Activated naive CD4-positive, alpha-beta T cell treated with anti-CD3 and anti-CD28 coated beads, Interleukin-2, amount 10 ng/mL, durations not matched to agents 7 days and 5 days (primary cell): Measurements from ENCODE around the gene SLC46A1.

Source experiments
- CTCF ChIA-PET: fragments of 350-600 bp; sonication (Branson Sonifier 250); formaldehyde crosslinking; loops from one replicate; lab custom pipeline; 2021; ENCODE audit warnings: antibody characterized with exemption; lab: Charles Lee
- DNase-seq: peaks from one replicate; pipeline ENCODE4 v3.0.0-alpha.2; 2020
- H3K27ac Mint-ChIP-seq: one replicate; pipeline ENCODE4 v1.8.0; 2021; ENCODE audit warnings: mild to moderate bottlenecking, moderate library complexity, mixed read lengths
- H3K27me3 Mint-ChIP-seq: one replicate; pipeline ENCODE4 v1.8.0; 2021; ENCODE audit warnings: mild to moderate bottlenecking, mixed read lengths
- H3K36me3 Mint-ChIP-seq: one replicate; pipeline ENCODE4 v1.8.0; 2021; ENCODE audit warnings: mixed read lengths
- H3K4me1 Mint-ChIP-seq: one replicate; pipeline ENCODE4 v1.8.0; 2021; ENCODE audit warnings: mixed read lengths
- H3K4me3 Mint-ChIP-seq: one replicate; pipeline ENCODE4 v1.8.0; 2021; ENCODE audit warnings: mild to moderate bottlenecking, moderate library complexity, mixed read lengths
- H3K9me3 Mint-ChIP-seq: one replicate; pipeline ENCODE4 v1.8.0; 2021; ENCODE audit warnings: mixed read lengths

SLC46A1 gene

DNA sequence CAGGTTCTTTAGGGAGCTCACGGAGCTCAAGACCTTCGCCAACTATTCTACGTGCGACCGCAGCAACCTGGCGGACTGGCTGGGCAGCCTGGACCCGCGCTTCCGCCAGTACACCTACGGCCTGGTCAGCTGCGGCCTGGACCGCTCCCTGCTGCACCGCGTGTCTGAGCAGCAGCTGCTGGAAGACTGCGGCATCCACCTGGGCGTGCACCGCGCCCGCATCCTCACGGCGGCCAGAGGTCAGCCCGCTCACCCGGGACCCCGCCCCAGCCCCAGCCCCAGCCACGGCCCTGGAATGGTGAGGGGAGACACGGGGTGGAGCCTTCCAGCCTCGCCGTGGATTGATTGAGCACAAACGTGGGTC, 21.0 kb downstream of the SLC46A1 start:
- Mint-ChIP-seq H3K4me3 (peak overlapping the region; percentile 79), H3K27me3 (peaks cover 29% of the 10 kb centered on the region), H3K9me3 (no peaks in the 10 kb centered on the region), H3K4me1 (peaks cover 27% of the 10 kb centered on the region), H3K36me3 (peaks cover 13% of the 10 kb centered on the region), H3K27ac (peak overlapping the region; percentile 77)
- CTCF ChIA-PET: interaction anchor here (0.6 to 1.1 kb wide), 2 partner anchors 31 to 136 kb away, joined by 3 to 4 read pairs; no protein-coding TSS in a partner anchor
- peak; percentile 38 for DNase-seq

DNA sequence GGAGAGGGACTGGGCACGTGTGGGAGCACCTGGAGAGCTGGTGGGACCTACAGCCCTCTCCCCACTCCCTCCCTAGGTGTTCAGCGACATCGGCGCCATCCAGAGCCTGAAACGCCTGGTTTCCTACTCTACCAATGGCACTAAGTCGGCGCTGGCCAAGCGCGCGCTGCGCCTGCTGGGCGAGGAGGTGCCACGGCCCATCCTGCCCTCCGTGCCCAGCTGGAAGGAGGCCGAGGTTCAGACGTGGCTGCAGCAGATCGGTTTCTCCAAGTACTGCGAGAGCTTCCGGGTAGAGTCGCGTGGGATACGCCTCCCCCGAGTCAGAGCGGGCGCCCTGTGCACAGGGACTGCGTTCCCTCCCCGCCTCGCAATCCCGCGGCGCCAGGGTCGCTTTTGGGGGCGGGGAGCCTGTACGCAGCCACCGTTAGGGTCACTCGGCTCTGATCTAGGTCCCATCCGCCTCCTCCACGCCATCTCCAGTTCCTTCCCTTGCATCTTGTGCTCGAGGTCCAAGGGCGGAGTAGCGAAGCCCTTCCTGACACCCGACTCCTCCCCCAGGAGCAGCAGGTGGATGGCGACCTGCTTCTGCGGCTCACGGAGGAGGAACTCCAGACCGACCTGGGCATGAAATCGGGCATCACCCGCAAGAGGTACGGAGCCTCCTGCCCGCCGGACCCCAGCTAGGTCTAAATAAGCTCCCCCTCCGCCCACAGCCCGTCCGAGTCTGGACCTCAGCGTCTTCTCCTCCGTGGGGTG, 21.6 kb downstream of the SLC46A1 start:
- no peaks in the 10 kb centered on the region for H3K9me3 Mint-ChIP-seq
- CTCF ChIA-PET: interaction anchor here (0.6 to 1.1 kb wide), 2 partner anchors 32 to 137 kb away, joined by 3 to 4 read pairs; no protein-coding TSS in a partner anchor
- DNase-seq: peak; percentile 86
- H3K27ac Mint-ChIP-seq: peak overlapping the region; percentile 77
- peaks cover 29% of the 10 kb centered on the region for H3K27me3 Mint-ChIP-seq
- H3K4me1 Mint-ChIP-seq: peaks cover 27% of the 10 kb centered on the region
- peaks cover 11% of the 10 kb centered on the region for H3K36me3 Mint-ChIP-seq
- peak overlapping the region; percentile 79 for H3K4me3 Mint-ChIP-seq

GRCh38 chr17:28381141-28381825, 24.7 kb downstream of the SLC46A1 start:
- Mint-ChIP-seq H3K27ac (no peak overlapping the region), H3K4me3 (no peak overlapping the region), H3K4me1 (peaks cover 27% of the 10 kb centered on the region), H3K36me3 (no peaks in the 10 kb centered on the region), H3K27me3 (peaks cover 29% of the 10 kb centered on the region), H3K9me3 (no peaks in the 10 kb centered on the region)
- DNase-seq: peak; percentile 51
- CTCF ChIA-PET: interaction anchor here (0.7 to 4.5 kb wide), 4 partner anchors 26 to 41 kb away, joined by 3 to 22 read pairs (median 3); no protein-coding TSS in a partner anchor

- Mint-ChIP-seq H3K4me3 (no peak overlapping the region), H3K4me1 (peaks cover 17% of the 10 kb centered on the region), H3K36me3 (no peaks in the 10 kb centered on the region), H3K9me3 (no peaks in the 10 kb centered on the region), H3K27me3 (peaks cover 29% of the 10 kb centered on the region), H3K27ac (no peak overlapping the region)
- CTCF ChIA-PET: interaction anchor here (0.9 to 4.5 kb wide), 2 partner anchors 37 to 43 kb away, joined by 3 to 22 read pairs; no protein-coding TSS in a partner anchor
- DNase-seq: no peak
Observed at GRCh38 chr17:28379814-28380801, 25.9 kb downstream of the SLC46A1 start.

GRCh38 chr17:28372945-28373274, 33.1 kb downstream of the SLC46A1 start:
- H3K4me3 Mint-ChIP-seq: peak overlapping the region; percentile 68
- DNase-seq: no peak
- no peaks in the 10 kb centered on the region for H3K9me3 Mint-ChIP-seq
- H3K36me3 Mint-ChIP-seq: no peaks in the 10 kb centered on the region
- no peak overlapping the region for H3K27ac Mint-ChIP-seq
- CTCF ChIA-PET: no interaction called here
- H3K4me1 Mint-ChIP-seq: peaks cover 29% of the 10 kb centered on the region
- H3K27me3 Mint-ChIP-seq: peaks cover 5% of the 10 kb centered on the region

- Mint-ChIP-seq H3K27ac (no peak overlapping the region), H3K36me3 (no peaks in the 10 kb centered on the region), H3K4me1 (peaks cover 29% of the 10 kb centered on the region), H3K27me3 (peaks cover 5% of the 10 kb centered on the region), H3K9me3 (no peaks in the 10 kb centered on the region), H3K4me3 (peak overlapping the region; percentile 68)
- CTCF ChIA-PET: no interaction called here
- peak; percentile 46 for DNase-seq
Observed at GRCh38 chr17:28372203-28372944, 33.6 kb downstream of the SLC46A1 start.

GRCh38 chr17:28371245-28372202, 34.5 kb downstream of the SLC46A1 start, which contains the start of gene SARM1:
SARM1 (plus strand) TSS chr17:28371694; CDS start chr17:28372033, 339 bp downstream.
- H3K27ac Mint-ChIP-seq: peak within 1 kb of the TSS; percentile 81
- peaks cover 5% of the 10 kb centered on the region for H3K27me3 Mint-ChIP-seq
- H3K9me3 Mint-ChIP-seq: no peaks in the 10 kb centered on the region
- peak; percentile 90 for DNase-seq
- CTCF ChIA-PET: no interaction called here
- H3K36me3 Mint-ChIP-seq: no peaks in the 10 kb centered on the region
- peak within 1 kb of the TSS; percentile 87 for H3K4me3 Mint-ChIP-seq
- peaks cover 29% of the 10 kb centered on the region for H3K4me1 Mint-ChIP-seq

DNA sequence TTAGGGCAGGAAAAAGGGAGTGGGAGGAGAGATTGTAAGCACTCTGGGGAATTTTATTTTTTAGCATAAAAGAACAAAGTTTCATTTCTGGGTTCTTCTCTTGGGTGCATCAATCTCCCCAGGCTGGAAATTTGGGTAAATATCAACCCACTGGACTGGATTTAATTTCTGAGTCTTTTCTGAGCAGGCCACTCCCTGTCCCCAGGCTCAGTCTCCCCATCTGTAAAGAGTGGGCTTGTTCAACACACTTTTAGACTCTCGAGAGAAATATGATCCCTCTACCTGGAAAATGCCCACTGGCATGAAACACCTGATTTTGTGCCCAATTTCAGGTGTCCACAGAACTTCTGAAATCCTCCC, 35.3 kb downstream of the SLC46A1 start:
- peaks cover 5% of the 10 kb centered on the region for H3K27me3 Mint-ChIP-seq
- DNase-seq: no peak
- no peaks in the 10 kb centered on the region for H3K36me3 Mint-ChIP-seq
- H3K4me1 Mint-ChIP-seq: peaks cover 29% of the 10 kb centered on the region
- peak overlapping the region; percentile 87 for H3K4me3 Mint-ChIP-seq
- H3K9me3 Mint-ChIP-seq: no peaks in the 10 kb centered on the region
- H3K27ac Mint-ChIP-seq: no peak overlapping the region
- CTCF ChIA-PET: no interaction called here

GRCh38 chr17:28370035-28370743, 35.8 kb downstream of the SLC46A1 start, which contains the start of gene VTN:
VTN (minus strand) TSS chr17:28370307; CDS start chr17:28370203, 104 bp downstream.
- Mint-ChIP-seq H3K27ac (peak within 1 kb of the TSS; percentile 81), H3K4me1 (peaks cover 29% of the 10 kb centered on the region), H3K27me3 (peaks cover 5% of the 10 kb centered on the region), H3K4me3 (peak within 1 kb of the TSS; percentile 87), H3K9me3 (no peaks in the 10 kb centered on the region), H3K36me3 (no peaks in the 10 kb centered on the region)
- no peak for DNase-seq
- CTCF ChIA-PET: no interaction called here

DNA sequence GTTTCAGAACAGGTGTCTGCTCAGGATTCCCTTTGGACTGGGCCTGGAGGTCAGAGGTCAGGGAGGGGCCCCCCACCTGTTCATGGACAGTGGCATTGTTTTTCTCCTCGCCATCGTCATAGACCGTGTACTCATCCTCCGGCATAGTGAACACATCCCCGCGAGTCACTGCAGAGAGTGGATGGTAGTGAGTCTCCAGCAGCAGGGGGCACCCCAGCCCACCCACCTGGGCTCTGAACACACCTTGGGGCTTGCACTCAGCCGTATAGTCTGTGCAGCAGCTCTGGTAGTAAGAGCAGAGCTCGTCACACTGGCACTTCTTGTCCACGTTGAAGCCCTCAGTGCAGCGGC, 36.4 kb downstream of the SLC46A1 start:
- H3K27ac Mint-ChIP-seq: no peak overlapping the region
- no peaks in the 10 kb centered on the region for H3K9me3 Mint-ChIP-seq
- H3K4me1 Mint-ChIP-seq: peaks cover 29% of the 10 kb centered on the region
- CTCF ChIA-PET: no interaction called here
- peaks cover 5% of the 10 kb centered on the region for H3K27me3 Mint-ChIP-seq
- H3K4me3 Mint-ChIP-seq: no peak overlapping the region
- H3K36me3 Mint-ChIP-seq: no peaks in the 10 kb centered on the region
- DNase-seq: no peak

- Mint-ChIP-seq H3K27ac (no peak overlapping the region), H3K27me3 (peaks cover 5% of the 10 kb centered on the region), H3K36me3 (no peaks in the 10 kb centered on the region), H3K4me1 (peaks cover 29% of the 10 kb centered on the region), H3K9me3 (no peaks in the 10 kb centered on the region), H3K4me3 (no peak overlapping the region)
- CTCF ChIA-PET: no interaction called here
- DNase-seq: no peak
Observed at GRCh38 chr17:28368915-28369683, 36.9 kb downstream of the SLC46A1 start.
